ENCODE results near the gene GRM3.

DNA sequence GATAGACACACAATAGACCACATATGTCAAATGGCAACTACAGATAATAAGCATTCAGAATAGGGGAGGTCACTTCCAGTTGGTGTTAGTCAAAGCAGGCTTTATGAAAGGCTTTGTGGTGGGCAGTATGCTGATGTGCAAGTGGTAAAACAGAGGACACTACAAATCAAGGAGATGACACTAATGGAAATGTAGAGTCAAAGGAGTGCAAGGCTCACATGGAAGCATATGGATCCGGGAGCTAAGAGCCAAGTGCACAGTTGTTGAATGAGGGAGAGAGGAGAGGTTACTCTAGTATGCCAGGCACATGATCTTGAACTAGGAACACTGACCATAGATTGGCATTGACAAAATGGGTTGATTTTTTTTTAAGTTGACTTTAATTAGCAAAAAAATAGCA lies 62.7 kb downstream of the GRM3 start:
- TF ChIP-seq, protein P1, sequence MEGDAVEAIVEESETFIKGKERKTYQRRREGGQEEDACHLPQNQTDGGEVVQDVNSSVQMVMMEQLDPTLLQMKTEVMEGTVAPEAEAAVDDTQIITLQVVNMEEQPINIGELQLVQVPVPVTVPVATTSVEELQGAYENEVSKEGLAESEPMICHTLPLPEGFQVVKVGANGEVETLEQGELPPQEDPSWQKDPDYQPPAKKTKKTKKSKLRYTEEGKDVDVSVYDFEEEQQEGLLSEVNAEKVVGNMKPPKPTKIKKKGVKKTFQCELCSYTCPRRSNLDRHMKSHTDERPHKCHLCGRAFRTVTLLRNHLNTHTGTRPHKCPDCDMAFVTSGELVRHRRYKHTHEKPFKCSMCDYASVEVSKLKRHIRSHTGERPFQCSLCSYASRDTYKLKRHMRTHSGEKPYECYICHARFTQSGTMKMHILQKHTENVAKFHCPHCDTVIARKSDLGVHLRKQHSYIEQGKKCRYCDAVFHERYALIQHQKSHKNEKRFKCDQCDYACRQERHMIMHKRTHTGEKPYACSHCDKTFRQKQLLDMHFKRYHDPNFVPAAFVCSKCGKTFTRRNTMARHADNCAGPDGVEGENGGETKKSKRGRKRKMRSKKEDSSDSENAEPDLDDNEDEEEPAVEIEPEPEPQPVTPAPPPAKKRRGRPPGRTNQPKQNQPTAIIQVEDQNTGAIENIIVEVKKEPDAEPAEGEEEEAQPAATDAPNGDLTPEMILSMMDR (IDR thresholded peaks at IDR 0.05), result no peak
- TF ChIP-seq POLR2A (IDR thresholded peaks at IDR 0.05; ENCODE audit: low read depth) (no peak), POLR2AphosphoS5 (IDR thresholded peaks at IDR 0.05) (no peak)

Measured in esophagus muscularis mucosa (tissue), 3 donors.